Thoracic aorta (tissue), 2 donors: ENCODE data around the gene S100A4. TPM values are rescaled to one million over a fixed set of nuclear protein-coding genes. Genes with fewer than 3 reads are reported as not detected.
A peak's percentile ranks its signal among the peaks of the same experiment; 100 is the strongest.

Experiments used
- ATAC-seq: fragments of 150-250 bp; one replicate; pipeline ENCODE4 v1.8.0; 2017; ENCODE audit warnings: low read depth; ENCODE audit not compliant: insufficient number of reproducible peaks, low FRiP score
- DNase-seq: peaks from one replicate; pipeline ENCODE4 v3.0.0-alpha.2; 2020; ENCODE audit warnings: low spot score
- H3K27ac ChIP-seq, 2 donors: fragments of 200-600 bp; sonication (generic); 1 replicate in 1 of 2; 2 replicates in 1 of 2; pipeline ENCODE4 v1.5.1; 2016; ENCODE audit warnings: mild to moderate bottlenecking in 2 of 2, moderate library complexity in 2 of 2
- H3K27me3 ChIP-seq: fragments of 200-600 bp; sonication (generic); replicated peaks from 2 replicates; pipeline ENCODE4 v1.6.0; 2016; ENCODE audit warnings: mild to moderate bottlenecking; ENCODE audit not compliant: insufficient read depth
- H3K36me3 ChIP-seq: fragments of 200-600 bp; sonication (generic); one replicate; pipeline ENCODE4 v1.5.1; 2016
- H3K4me1 ChIP-seq, 2 donors: fragments of 200-600 bp; sonication (generic); 1 replicate in 1 of 2; 2 replicates in 1 of 2; pipeline versions ENCODE4 v1.5.1 to v1.6.0; 2016; ENCODE audit warnings: low read depth in 2 of 2, mild to moderate bottlenecking in 1 of 2; ENCODE audit not compliant: control insufficient read depth in 1 of 2
- H3K4me3 ChIP-seq: fragments of 200-600 bp; sonication (generic); 2 replicates; pipeline ENCODE4 v1.5.1; 2016; ENCODE audit warnings: mild to moderate bottlenecking
- H3K9me3 ChIP-seq: fragments of 200-600 bp; sonication (generic); 2 replicates; pipeline ENCODE4 v1.5.1; 2016
- CTCF ChIP-seq: fragments of 200-600 bp; sonication (generic); IDR thresholded peaks from one replicate; pipeline ENCODE4 v1.5.1; 2019; ENCODE audit warnings: antibody characterized with exemption
- total RNA-seq, 2 donors: library from RNA; depleted of rRNA; stranded (reverse); fragments of >200 nt; gene quantifications; one replicate each; pipeline versions ENCODE4 v1.1.0 to v1.2.3, GENCODE V29; 2016

The S100A4 gene
- total RNA-seq, 2 donors from 2014 or later, result 514 to 1,429 TPM

- Histone ChIP-seq H3K9me3 (no peaks in the 10 kb centered on the region), H3K4me1 (peaks cover 12 to 35% of the 10 kb centered on the region in 2 donors), H3K27me3 (no peaks in the 10 kb centered on the region), H3K36me3 (no peaks in the 10 kb centered on the region), H3K4me3 (peak overlapping the region; percentile 27), H3K27ac (peak overlapping the region; percentile 64 to 75)
- ATAC-seq (peak; percentile 87), DNase-seq (peak; percentile 77)
- TF ChIP-seq CTCF, result peak; percentile 76
Observed at GRCh38 chr1:153572569-153573015, 27.0 kb upstream of the S100A4 start.

DNA sequence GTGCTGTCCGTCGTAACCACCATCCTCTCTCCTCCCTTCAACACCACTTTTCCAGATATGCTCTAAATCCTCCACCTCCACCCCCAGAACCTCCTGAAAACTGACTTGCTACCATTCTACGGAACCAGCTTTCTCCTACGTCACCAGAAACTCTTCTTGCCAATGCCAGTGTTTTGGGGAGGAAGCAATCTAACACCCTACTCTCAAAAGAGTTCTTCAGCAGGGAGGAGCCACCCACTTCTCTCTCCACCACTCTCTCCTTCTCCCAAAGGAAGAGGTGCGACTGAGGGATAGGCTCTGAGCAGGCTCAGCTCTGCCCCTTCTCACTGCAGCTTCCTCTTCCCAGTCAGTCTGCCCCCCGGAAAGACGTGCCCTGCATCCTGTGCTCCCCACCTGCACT, 26.1 kb upstream of the S100A4 start:
- Histone ChIP-seq H3K9me3 (no peaks in the 10 kb centered on the region), H3K4me1 (peaks cover 21 to 39% of the 10 kb centered on the region in 2 donors), H3K36me3 (no peaks in the 10 kb centered on the region), H3K4me3 (no peak overlapping the region), H3K27me3 (no peaks in the 10 kb centered on the region), H3K27ac (peak overlapping the region; percentile 64 to 75)
- no peak for ATAC-seq
- TF ChIP-seq CTCF, result no peak
- no peak for DNase-seq

DNA sequence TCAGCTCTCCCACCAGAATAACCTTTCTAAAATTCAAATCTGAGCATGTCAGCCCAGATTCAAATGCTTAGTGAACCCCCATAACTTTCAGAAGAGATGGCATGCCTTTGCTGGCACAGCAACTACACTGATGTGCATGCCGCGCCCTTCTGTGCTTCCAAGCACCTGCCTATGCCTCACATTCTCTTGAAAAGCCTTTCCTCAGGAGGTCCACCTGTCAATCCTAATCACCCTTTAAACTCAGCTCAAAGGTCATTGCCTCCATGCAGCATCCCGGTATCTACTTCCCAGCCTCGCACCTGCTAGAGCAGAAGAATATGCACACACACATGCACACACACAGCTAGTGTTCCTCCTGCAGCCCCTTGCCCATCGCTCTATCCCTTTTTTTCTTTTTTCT, 25.3 kb upstream of the S100A4 start:
- DNase-seq, result no peak
- H3K4me1 ChIP-seq, result peaks cover 26 to 46% of the 10 kb centered on the region in 2 donors
- no peak overlapping the region for H3K4me3 ChIP-seq
- no peak for TF ChIP-seq CTCF
- no peak for ATAC-seq
- H3K36me3 ChIP-seq, result no peaks in the 10 kb centered on the region
- H3K9me3 ChIP-seq, result no peaks in the 10 kb centered on the region
- no peaks in the 10 kb centered on the region for H3K27me3 ChIP-seq
- H3K27ac ChIP-seq, result no peak overlapping the region

DNA sequence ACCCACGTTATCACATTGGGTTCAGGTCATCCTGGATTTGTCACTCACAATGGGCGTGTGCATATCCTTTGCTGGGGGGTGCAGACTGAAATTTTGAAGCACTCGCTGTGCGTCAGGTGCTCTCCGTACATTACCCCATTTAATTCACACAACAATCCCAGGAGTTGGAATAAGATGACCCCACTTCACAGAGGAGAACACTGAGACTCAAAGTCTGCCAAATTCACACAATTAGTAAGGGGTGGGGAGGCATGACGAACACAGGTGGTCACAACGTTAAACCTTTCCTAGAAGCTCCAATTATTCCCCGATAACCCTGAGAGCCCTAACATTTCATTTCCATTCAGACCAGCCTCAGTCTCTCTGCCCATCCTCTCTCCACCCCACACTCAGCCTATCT, 23.9 kb upstream of the S100A4 start:
- Histone ChIP-seq H3K4me1 (peaks cover 33 to 56% of the 10 kb centered on the region in 2 donors), H3K9me3 (no peaks in the 10 kb centered on the region), H3K27me3 (no peaks in the 10 kb centered on the region), H3K36me3 (no peaks in the 10 kb centered on the region), H3K4me3 (no peak overlapping the region), H3K27ac (no peak overlapping the region)
- no peak for ATAC-seq
- no peak for DNase-seq
- TF ChIP-seq CTCF, result no peak

DNA sequence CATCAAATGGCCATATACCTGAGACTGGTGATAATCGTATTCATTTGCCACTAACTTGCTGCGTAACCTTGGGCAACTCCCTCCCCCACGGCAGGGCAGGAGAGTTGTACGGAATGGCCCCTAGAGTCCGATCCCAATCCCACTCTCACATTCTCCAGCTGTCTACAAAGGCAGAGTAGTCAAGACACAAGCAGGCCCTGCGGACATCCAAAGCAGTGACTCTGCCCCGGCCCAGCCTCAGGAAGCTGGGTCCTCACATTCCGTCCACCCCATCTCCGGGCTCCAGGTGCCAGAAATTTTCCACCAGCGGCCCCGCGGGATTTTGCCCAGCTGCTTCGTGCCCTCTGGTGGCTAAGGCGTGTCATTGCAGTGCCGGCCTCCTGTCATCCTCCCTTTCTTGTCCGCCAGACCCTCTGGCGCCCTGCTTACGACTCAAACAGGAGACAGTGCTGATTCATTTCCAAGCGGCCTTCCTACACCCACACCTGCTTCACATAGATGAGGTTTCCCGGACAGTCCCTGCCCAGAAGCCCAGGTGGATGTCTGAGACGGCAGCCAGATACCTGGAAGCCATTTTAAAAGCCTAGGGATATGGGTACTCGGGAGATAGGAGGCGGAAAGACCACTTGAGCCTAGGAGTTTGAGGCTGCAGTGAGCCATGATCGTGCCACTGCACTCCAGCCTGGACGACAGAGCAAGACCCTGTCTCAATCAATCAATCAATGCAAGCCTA, 22.9 kb upstream of the S100A4 start:
- H3K27ac ChIP-seq, result peak overlapping the region; percentile 76 to 98
- DNase-seq, result peak; percentile 60
- TF ChIP-seq CTCF, result peak; percentile 99
- no peak for ATAC-seq
- peaks cover 33 to 56% of the 10 kb centered on the region in 2 donors for H3K4me1 ChIP-seq
- no peaks in the 10 kb centered on the region for H3K9me3 ChIP-seq
- H3K4me3 ChIP-seq, result peak overlapping the region; percentile 63
- no peaks in the 10 kb centered on the region for H3K27me3 ChIP-seq
- no peaks in the 10 kb centered on the region for H3K36me3 ChIP-seq
